Left renal cortex interstitium (tissue), 4 donors: ENCODE data around the gene KRT26. TPM values are rescaled to one million over a fixed set of nuclear protein-coding genes. Genes with fewer than 3 reads are reported as not detected.
A peak's percentile ranks its signal among the peaks of the same experiment; 100 is the strongest.
"Not testable (repeated sequence)": the region's sequence is repeated elsewhere in the genome, so short reads cannot be mapped to it uniquely, and the experiment has no call there.

Source experiments
- DNase-seq, 4 donors: peaks; one replicate each; pipeline ENCODE4 v3.0.0-alpha.2; 2013; ENCODE audit warnings: low read depth in 4 of 4, low spot score in 2 of 4, missing footprints in 1 of 4
- polyA plus RNA-seq, 4 donors: library from polyadenylated mRNA; unstranded; fragments of 120-200 nt; gene quantifications; one replicate each; pipeline ENCODE4 v1.2.1, GENCODE V29; 2013; ENCODE audit not compliant: insufficient read length in 4 of 4

Gene KRT26
- polyA plus RNA-seq, 4 donors: not detected

GRCh38 chr17:40795019-40795667, 23.1 kb upstream of the KRT26 start:
- DNase-seq: no peak

- DNase-seq: no peak
Measured at GRCh38 chr17:40794466-40794865, 22.5 kb upstream of the KRT26 start.

- DNase-seq: no peak
Measured at GRCh38 chr17:40793832-40794231, 21.8 kb upstream of the KRT26 start.

GRCh38 chr17:40791787-40792436, 19.9 kb upstream of the KRT26 start:
- DNase-seq: no peak

GRCh38 chr17:40791111-40791510, 19.1 kb upstream of the KRT26 start:
- no peak for DNase-seq

- no peak for DNase-seq
Measured at GRCh38 chr17:40782450-40782849, 10.4 kb upstream of the KRT26 start, which contains the start of gene KRT27. Gene KRT27 (minus strand): TSS chr17:40782550. CDS start chr17:40782493, 57 bp downstream.

- DNase-seq: no peak
Measured at GRCh38 chr17:40779181-40779909, 7.3 kb upstream of the KRT26 start.

GRCh38 chr17:40778461-40778860, 6.5 kb upstream of the KRT26 start:
- DNase-seq: no peak

- no peak for DNase-seq
Measured at GRCh38 chr17:40777971-40778370, 6.0 kb upstream of the KRT26 start.

GRCh38 chr17:40777459-40777858, 5.5 kb upstream of the KRT26 start:
- DNase-seq: no peak

- peak in 1 of 4 donors; percentile 19 for DNase-seq
Measured at GRCh38 chr17:40775945-40776344, 3.9 kb upstream of the KRT26 start.

- DNase-seq: no peak
Measured at GRCh38 chr17:40765657-40766056, 6.3 kb downstream of the KRT26 start.

GRCh38 chr17:40763752-40764151, 8.2 kb downstream of the KRT26 start:
- no peak for DNase-seq

- DNase-seq: no peak
Measured at GRCh38 chr17:40760105-40761016, 11.6 kb downstream of the KRT26 start.

GRCh38 chr17:40755231-40755630, 16.8 kb downstream of the KRT26 start, which contains the start of gene KRT25:
Gene KRT25 (minus strand): TSS chr17:40755331. CDS start chr17:40755271, 60 bp downstream.
- no peak for DNase-seq

- no peak for DNase-seq
Measured at GRCh38 chr17:40753804-40754203, 18.2 kb downstream of the KRT26 start.

GRCh38 chr17:40751065-40751464, 20.9 kb downstream of the KRT26 start:
- DNase-seq: no peak

- DNase-seq: no peak
Measured at GRCh38 chr17:40750391-40750790, 21.6 kb downstream of the KRT26 start.

GRCh38 chr17:40748666-40749065, 23.3 kb downstream of the KRT26 start:
- not testable (repeated sequence) for DNase-seq

- no peak for DNase-seq
Measured at GRCh38 chr17:40738553-40738952, 33.4 kb downstream of the KRT26 start.
